ENCODE results near the gene SSH3.

The SSH3 gene

DNA sequence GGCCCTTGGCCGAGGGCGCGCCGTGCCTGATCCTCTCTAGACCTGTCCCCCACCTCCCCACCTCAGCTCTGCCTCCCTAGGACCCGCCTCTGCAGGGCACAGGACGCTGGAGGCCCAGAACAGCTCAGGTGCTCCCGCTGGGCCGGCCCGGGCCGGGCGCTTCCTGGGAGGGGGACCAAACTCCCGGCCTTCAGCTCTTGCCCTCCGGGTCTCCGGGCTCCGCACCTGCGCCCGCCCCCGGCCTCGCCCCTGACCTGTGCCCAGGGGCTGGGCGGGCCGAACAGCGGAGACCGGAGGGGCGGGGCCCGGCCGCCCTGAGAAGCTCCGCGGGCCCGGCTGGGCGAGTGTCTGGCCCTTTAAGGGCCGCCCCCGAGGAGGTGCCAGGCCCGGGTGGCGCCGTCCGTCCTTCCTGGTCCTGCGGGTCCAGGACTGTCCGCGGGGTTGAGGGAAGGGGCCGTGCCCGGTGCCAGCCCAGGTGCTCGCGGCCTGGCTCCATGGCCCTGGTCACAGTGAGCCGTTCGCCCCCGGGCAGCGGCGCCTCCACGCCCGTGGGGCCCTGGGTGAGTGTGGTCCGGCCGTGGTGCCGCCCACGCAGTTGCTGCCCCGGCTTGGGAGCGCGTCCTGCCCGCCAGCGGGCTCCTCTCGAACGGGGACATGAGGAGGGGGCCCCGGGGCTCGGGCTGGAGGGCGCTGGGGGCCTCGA, at the start of gene SSH3:
Gene SSH3, plus strand, starts transcription at position 399 of the 703 bp plus-strand sequence. Its CDS starts 96 bp downstream, at position 495.
- peak; percentile 93 for DNase-seq

GRCh38 chr11:67253872-67254624, 49.3 kb upstream of the SSH3 start:
- no peak for DNase-seq

DNA sequence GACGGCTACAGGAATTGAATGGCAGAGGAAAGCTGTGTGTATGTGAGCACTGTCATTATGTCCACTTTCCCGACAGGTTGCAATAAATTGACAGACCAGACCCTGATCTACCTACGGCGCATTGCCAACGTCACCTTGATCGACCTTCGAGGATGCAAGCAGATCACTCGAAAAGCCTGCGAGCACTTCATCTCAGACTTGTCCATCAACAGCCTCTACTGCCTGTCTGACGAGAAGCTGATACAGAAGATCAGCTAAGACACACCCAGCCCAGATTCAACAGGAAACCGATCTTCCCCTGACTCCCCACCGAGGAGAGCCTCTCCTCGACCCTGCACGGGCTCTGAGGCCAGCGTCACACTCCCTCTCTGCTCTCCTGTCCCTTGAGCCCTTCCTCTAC, 48.5 kb upstream of the SSH3 start:
- no peak for DNase-seq

DNA sequence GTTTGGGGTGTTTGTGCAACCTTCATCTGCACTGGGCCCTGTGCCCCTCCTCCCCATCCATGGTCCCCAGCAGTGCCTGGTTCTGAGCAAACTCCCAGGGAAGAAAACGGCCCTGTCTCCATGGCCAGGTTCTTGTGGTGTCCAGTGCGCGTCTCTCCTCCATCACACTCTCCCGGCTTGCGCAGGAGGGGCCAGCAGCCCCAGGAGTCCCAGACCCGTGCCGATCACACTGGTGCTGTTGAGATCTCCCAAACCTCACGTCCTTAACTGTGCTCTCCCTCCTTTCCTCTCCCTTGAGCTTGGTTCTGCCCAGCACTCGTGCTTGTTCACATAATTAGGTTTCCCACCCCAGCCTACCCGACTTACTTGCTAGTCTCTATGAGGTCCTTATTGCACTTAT, 48.0 kb upstream of the SSH3 start:
- no peak for DNase-seq

DNA sequence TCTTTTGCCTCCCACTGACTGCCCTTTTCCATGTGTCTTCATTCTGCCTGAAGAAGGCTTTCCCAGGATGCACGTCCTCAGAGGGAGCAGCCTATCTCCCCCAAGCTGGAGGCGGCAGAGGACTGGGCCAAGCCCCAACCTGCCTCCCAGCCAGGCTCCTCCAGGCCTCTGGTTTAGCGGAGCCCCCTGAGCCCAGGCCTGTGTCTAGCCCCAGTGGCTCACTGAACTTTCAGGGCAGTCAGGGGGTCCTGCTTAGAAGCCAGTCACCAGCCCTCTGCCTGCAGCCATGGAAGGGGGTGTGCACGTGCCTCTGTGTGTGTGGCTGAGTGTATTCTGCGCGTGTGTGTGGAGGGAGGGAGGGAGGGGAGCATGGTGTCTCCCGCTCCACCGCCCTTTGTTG, 47.5 kb upstream of the SSH3 start:
- DNase-seq, result no peak

DNA sequence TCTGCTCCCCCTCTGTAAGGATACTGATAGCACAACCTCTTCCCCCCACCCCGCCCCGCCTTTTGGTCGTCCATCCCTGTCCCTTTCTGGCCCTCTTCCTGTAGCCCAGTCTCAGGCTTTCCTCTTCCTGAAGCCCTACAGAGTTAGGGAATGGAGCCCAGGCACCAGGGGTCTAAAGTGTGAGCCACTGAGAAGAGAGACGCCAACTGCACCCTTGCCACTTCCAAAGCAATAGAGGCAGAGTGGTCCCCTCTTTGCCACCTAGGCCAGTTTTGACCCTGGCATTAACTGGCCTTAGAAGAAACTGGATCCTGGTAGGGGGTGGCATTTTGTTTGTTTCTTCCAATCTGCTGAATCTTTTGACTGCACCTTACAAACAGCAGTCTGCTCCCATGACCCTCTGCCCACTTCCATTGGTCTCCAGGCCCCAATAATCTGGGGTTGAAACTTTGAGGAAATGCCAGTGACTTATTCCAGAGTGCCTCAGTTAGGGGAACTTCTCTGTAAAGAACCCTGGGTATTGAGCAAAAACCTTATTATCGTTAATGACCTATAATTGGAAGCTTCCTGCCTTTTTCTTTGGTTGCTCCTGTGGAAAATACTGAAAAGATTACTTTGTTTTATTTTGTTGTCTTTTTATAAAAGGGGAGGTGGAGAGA, 46.7 kb upstream of the SSH3 start:
- DNase-seq, result no peak

GRCh38 chr11:67260406-67260805, 42.9 kb upstream of the SSH3 start:
- no peak for DNase-seq

GRCh38 chr11:67260885-67261639, 42.3 kb upstream of the SSH3 start:
- peak; percentile 59 for DNase-seq

GRCh38 chr11:67261640-67261945, 41.7 kb upstream of the SSH3 start:
- no peak for DNase-seq

- no peak for DNase-seq
Observed at GRCh38 chr11:67261946-67262681, 41.2 kb upstream of the SSH3 start.

- DNase-seq, result peak; percentile 94
Observed at GRCh38 chr11:67262731-67263675, 40.3 kb upstream of the SSH3 start.

DNA sequence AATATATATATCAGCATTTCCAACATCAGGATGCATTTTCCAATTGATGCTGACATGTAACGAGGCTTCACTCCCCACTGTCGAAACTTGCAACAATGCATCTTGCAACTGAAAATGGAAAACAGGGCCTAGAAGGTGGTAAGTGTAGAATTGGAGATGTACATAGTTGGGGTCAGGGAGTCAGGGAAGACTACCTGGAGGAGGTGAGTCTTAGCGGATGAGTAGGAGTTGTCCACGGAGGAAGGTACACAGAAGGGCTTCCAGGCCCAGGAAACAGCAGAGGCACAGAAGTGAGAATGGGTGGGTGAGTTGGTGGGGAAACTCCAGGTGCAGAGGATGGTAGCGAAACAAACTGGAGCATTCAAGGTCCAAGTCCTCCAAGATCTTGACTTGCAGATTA, 39.1 kb upstream of the SSH3 start:
- no peak for DNase-seq

- no peak for DNase-seq
Observed at GRCh38 chr11:67264877-67265632, 38.3 kb upstream of the SSH3 start.

- peak; percentile 60 for DNase-seq
Observed at GRCh38 chr11:67265633-67266448, 37.5 kb upstream of the SSH3 start.

DNA sequence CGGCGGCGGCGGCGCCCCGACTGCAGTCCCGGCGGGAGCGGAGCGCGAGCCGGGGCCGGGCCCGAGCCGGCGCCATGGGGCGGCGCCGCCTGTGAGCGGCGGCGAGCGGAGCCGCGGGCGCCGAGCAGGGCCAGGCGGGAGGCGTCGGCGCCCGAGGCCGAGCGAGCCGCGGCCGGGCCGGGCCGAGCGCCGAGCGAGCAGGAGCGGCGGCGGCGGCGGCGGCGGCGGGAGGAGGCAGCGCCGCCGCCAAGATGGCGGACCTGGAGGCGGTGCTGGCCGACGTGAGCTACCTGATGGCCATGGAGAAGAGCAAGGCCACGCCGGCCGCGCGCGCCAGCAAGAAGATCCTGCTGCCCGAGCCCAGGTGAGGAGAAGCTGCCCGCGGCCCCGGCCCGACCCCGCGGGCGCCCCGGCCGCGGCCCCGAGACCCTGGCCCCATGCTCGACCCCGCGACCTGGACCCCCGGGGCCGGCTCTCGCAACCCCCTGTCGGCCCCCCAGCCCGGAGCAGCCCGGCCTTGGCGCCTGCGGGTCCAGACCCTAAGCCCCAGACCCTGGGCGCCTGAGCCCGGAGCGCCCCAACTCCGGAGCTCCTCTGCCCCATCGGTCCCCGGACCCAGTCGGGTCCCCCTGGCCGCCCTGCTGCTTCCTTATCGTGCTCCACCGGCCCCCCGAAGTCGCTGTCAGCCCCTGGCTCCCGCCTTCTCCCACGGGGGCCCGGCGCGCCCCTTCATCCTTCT, 36.7 kb upstream of the SSH3 start, which contains the start of gene GRK2:
Gene GRK2, plus strand, starts transcription at position 25 of the 739 bp plus-strand sequence. Its CDS starts 227 bp downstream, at position 252.
- peak; percentile 43 for DNase-seq

GRCh38 chr11:67267188-67268080, 35.9 kb upstream of the SSH3 start:
- peak; percentile 80 for DNase-seq

- DNase-seq, result no peak
Observed at GRCh38 chr11:67268081-67268961, 35.0 kb upstream of the SSH3 start.

Measured in NCI-H510A treated with DMSO at 0.1 percent for 48 hours (cell line).